Liver (tissue), 9 donors: Measurements from ENCODE around the gene ZNF664. TPM values are rescaled to one million over a fixed set of nuclear protein-coding genes. Genes with fewer than 3 reads are reported as not detected.

Experiments used
- DNase-seq: peaks from one replicate; pipeline ENCODE4 v3.0.0-alpha.2; 2017; ENCODE audit warnings: low spot score
- H3K27ac ChIP-seq, 2 donors: one replicate each; pipeline ENCODE4 v1.7.0; 2013; ENCODE audit warnings: inconsistent platforms in 2 of 2, low read length in 2 of 2, control low read depth in 1 of 2, low read depth in 1 of 2, mild to moderate bottlenecking in 1 of 2
- H3K27me3 ChIP-seq, 4 donors: one replicate each; pipeline versions ENCODE4 v1.6.1 to v1.7.0; 2013; ENCODE audit warnings: low read length in 3 of 4, inconsistent platforms in 1 of 4, mild to moderate bottlenecking in 1 of 4, moderate library complexity in 1 of 4; ENCODE audit not compliant: control insufficient read depth in 4 of 4, insufficient read depth in 4 of 4
- H3K36me3 ChIP-seq, 4 donors: one replicate each; pipeline versions ENCODE4 v1.6.1 to v1.7.0; 2013; ENCODE audit warnings: low read length in 3 of 4, mild to moderate bottlenecking in 3 of 4, low read depth in 1 of 4, moderate library complexity in 1 of 4; ENCODE audit not compliant: control insufficient read depth in 4 of 4, insufficient read depth in 3 of 4
- H3K4me1 ChIP-seq, 4 donors: one replicate each; pipeline versions ENCODE4 v1.6.1 to v1.7.0; 2013; ENCODE audit warnings: low read length in 3 of 4, mild to moderate bottlenecking in 3 of 4, moderate library complexity in 1 of 4; ENCODE audit not compliant: control insufficient read depth in 4 of 4, insufficient read depth in 4 of 4
- H3K4me3 ChIP-seq, 3 donors: one replicate each; pipeline versions ENCODE4 v1.6.1 to v1.7.0; 2013; ENCODE audit warnings: low read length in 3 of 3, control low read depth in 1 of 3, low read depth in 1 of 3, mild to moderate bottlenecking in 1 of 3
- H3K9ac ChIP-seq, 2 donors: one replicate each; pipeline ENCODE4 v1.7.0; 2013; ENCODE audit warnings: low read length in 2 of 2, mild to moderate bottlenecking in 2 of 2, moderate library complexity in 2 of 2, control low read depth in 1 of 2, low read depth in 1 of 2
- H3K9me3 ChIP-seq, 4 donors: one replicate each; pipeline versions ENCODE4 v1.6.1 to v1.7.0; 2013; ENCODE audit warnings: low read length in 3 of 4; ENCODE audit not compliant: control insufficient read depth in 4 of 4
- ATF3 ChIP-seq: IDR thresholded peaks from 2 replicates; pipeline ENCODE4 v1.6.1; 2016; ENCODE audit warnings: antibody characterized with exemption
- EGR1 ChIP-seq, 2 donors: IDR thresholded peaks; 2 replicates each; pipeline ENCODE4 v1.6.1; 2016 to 2018; ENCODE audit warnings: antibody characterized with exemption in 2 of 2, low read depth in 2 of 2
- FOXA1 ChIP-seq: IDR thresholded peaks from 2 replicates; pipeline ENCODE4 v1.6.1; 2016; ENCODE audit warnings: antibody characterized with exemption
- FOXA2 ChIP-seq: IDR thresholded peaks from 2 replicates; pipeline ENCODE4 v1.6.1; 2016; ENCODE audit warnings: antibody characterized with exemption
- GABPA ChIP-seq, 2 donors: IDR thresholded peaks in 1 of 2; conservative IDR thresholded peaks in 1 of 2; 2 replicates each; pipeline ENCODE4 v1.6.1; 2016; ENCODE audit warnings: antibody characterized with exemption in 2 of 2, mild to moderate bottlenecking in 1 of 2, moderate library complexity in 1 of 2
- HNF4A ChIP-seq, 2 donors: conservative IDR thresholded peaks; 2 replicates each; pipeline ENCODE4 v1.6.1; 2016; ENCODE audit warnings: antibody characterized with exemption in 2 of 2, mild to moderate bottlenecking in 2 of 2
- HNF4G ChIP-seq: IDR thresholded peaks from 2 replicates; pipeline ENCODE4 v1.6.1; 2016; ENCODE audit warnings: antibody characterized with exemption
- JUND ChIP-seq, 2 donors: IDR thresholded peaks; 2 replicates each; pipeline ENCODE4 v1.6.1; 2016; ENCODE audit warnings: antibody characterized with exemption in 2 of 2
- MAX ChIP-seq: IDR thresholded peaks from 2 replicates; pipeline ENCODE4 v1.6.1; 2016; ENCODE audit warnings: antibody characterized with exemption
- NR2F2 ChIP-seq: IDR thresholded peaks from 2 replicates; pipeline ENCODE4 v1.6.1; 2016; ENCODE audit warnings: antibody characterized with exemption
- RAD21 ChIP-seq, 2 donors: IDR thresholded peaks; 2 replicates each; pipeline ENCODE4 v1.6.1; 2016; ENCODE audit warnings: antibody characterized with exemption in 2 of 2, mild to moderate bottlenecking in 2 of 2
- RXRA ChIP-seq, 2 donors: IDR thresholded peaks; 2 replicates each; pipeline ENCODE4 v1.6.1; 2017 to 2018; ENCODE audit warnings: antibody characterized with exemption in 2 of 2, mild to moderate bottlenecking in 1 of 2
- SP1 ChIP-seq: IDR thresholded peaks from 2 replicates; pipeline ENCODE4 v1.6.1; 2018; ENCODE audit warnings: antibody characterized with exemption, mild to moderate bottlenecking
- TAF1 ChIP-seq: conservative IDR thresholded peaks from 2 replicates; pipeline ENCODE4 v1.6.1; 2016; ENCODE audit warnings: antibody characterized with exemption, mild to moderate bottlenecking
- YY1 ChIP-seq: IDR thresholded peaks from 2 replicates; pipeline ENCODE4 v1.6.1; 2016; ENCODE audit warnings: antibody characterized with exemption, mild to moderate bottlenecking
- ZBTB33 ChIP-seq: IDR thresholded peaks from 2 replicates; pipeline ENCODE4 v1.6.1; 2016; ENCODE audit warnings: antibody characterized with exemption
- WGBS: extraction: QIAGEN DNeasy Blood & Tissue Kit; methylation state at CpG from one replicate; pipeline ENCODE4 v1.1.7; 2013; 5-methylcytosine and 5-hydroxymethylcytosine counted together
- polyA plus RNA-seq, 2 donors: library from polyadenylated mRNA; stranded (reverse) in 1 of 2; unstranded in 1 of 2; fragments of 200-250 nt in 1 of 2; fragments of >200 nt in 1 of 2; fragmentation: Nextera tagmentation in 1 of 2; extraction: Ambion mirVana in 1 of 2; gene quantifications; one replicate each; pipeline versions ENCODE4 v1.2.1 to v1.2.3, GENCODE V29; 2013 to 2015
- total RNA-seq, 2 donors: library from RNA; depleted of rRNA; stranded (reverse); fragments of >200 nt; gene quantifications; one replicate each; pipeline ENCODE4 v1.2.3, GENCODE V29; 2014
- TF ChIP-seq, protein P1 (sequence below): IDR thresholded peaks from 2 replicates; pipeline ENCODE4 v1.6.1; 2016; ENCODE audit warnings: antibody characterized with exemption, mild to moderate bottlenecking
- TF ChIP-seq, protein P2 (sequence below): fragments of 150-350 bp; IDR thresholded peaks from 2 replicates; pipeline ENCODE4 v1.5.1; 2017; ENCODE audit warnings: improper control_type of control experiment, low read depth, low read length; ENCODE audit not compliant: missing input control
- donor health status: healthy.
- donor health status: healthy.
- donor health status: healthy.
- donor health status: healthy.
- donor health status: healthy.

The ZNF664 gene
- total and polyA plus RNA-seq, 4 donors = 7.2 to 40.3 (median 29.6) TPM

DNA sequence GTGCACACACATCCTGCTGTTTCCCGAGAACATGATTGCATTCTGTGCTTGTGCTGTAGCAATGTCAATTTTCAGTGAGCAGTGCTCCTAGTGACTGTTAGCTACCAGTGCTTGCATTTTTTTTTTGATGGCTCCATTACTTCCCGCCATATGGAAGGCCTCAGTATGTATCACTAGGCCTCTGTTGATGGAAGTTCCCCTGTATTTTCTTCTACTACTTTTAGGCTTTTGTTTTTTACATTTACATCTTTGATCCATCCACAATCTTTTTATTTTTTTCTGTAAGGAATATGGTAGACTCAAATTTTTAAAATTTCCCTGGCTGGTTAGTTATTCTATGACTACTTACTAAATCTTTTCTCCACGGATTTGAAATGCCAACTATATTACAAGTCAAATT, 49.1 kb downstream of the ZNF664 start:
- Histone ChIP-seq H3K9me3 (no peaks in the 10 kb centered on the region), H3K4me1 (peaks cover 0 to 10% (median 6%) of the 10 kb centered on the region in 4 donors), H3K27ac (no peak overlapping the region), H3K36me3 (no peaks in the 10 kb centered on the region), H3K27me3 (no peaks in the 10 kb centered on the region), H3K9ac (no peak overlapping the region), H3K4me3 (no peak overlapping the region)
- no peak for DNase-seq
- 95% methylated on average over 3 of the region's 3 CpGs for WGBS
- TF ChIP-seq YY1 = no peak
- TF ChIP-seq FOXA2 = no peak
- no peak for TF ChIP-seq HNF4A (conservative IDR thresholded peaks at IDR 0.05)
- no peak for TF ChIP-seq ZBTB33
- TF ChIP-seq TAF1 = no peak
- no peak for TF ChIP-seq FOXA1
- TF ChIP-seq SP1 = no peak
- TF ChIP-seq EGR1 (IDR thresholded peaks at IDR 0.05; ENCODE audit: low read depth in 2 of 2) = no peak
- no peak for TF ChIP-seq JUND (IDR thresholded peaks at IDR 0.05)
- TF ChIP-seq MAX = no peak
- TF ChIP-seq, protein P1, sequence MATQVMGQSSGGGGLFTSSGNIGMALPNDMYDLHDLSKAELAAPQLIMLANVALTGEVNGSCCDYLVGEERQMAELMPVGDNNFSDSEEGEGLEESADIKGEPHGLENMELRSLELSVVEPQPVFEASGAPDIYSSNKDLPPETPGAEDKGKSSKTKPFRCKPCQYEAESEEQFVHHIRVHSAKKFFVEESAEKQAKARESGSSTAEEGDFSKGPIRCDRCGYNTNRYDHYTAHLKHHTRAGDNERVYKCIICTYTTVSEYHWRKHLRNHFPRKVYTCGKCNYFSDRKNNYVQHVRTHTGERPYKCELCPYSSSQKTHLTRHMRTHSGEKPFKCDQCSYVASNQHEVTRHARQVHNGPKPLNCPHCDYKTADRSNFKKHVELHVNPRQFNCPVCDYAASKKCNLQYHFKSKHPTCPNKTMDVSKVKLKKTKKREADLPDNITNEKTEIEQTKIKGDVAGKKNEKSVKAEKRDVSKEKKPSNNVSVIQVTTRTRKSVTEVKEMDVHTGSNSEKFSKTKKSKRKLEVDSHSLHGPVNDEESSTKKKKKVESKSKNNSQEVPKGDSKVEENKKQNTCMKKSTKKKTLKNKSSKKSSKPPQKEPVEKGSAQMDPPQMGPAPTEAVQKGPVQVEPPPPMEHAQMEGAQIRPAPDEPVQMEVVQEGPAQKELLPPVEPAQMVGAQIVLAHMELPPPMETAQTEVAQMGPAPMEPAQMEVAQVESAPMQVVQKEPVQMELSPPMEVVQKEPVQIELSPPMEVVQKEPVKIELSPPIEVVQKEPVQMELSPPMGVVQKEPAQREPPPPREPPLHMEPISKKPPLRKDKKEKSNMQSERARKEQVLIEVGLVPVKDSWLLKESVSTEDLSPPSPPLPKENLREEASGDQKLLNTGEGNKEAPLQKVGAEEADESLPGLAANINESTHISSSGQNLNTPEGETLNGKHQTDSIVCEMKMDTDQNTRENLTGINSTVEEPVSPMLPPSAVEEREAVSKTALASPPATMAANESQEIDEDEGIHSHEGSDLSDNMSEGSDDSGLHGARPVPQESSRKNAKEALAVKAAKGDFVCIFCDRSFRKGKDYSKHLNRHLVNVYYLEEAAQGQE = no peak
- TF ChIP-seq NR2F2 = no peak
- no peak for TF ChIP-seq RAD21 (IDR thresholded peaks at IDR 0.05)
- no peak for TF ChIP-seq GABPA (IDR thresholded peaks at IDR 0.05 in 1 of 2, conservative IDR thresholded peaks at IDR 0.05 in 1 of 2)
- TF ChIP-seq, protein P2, sequence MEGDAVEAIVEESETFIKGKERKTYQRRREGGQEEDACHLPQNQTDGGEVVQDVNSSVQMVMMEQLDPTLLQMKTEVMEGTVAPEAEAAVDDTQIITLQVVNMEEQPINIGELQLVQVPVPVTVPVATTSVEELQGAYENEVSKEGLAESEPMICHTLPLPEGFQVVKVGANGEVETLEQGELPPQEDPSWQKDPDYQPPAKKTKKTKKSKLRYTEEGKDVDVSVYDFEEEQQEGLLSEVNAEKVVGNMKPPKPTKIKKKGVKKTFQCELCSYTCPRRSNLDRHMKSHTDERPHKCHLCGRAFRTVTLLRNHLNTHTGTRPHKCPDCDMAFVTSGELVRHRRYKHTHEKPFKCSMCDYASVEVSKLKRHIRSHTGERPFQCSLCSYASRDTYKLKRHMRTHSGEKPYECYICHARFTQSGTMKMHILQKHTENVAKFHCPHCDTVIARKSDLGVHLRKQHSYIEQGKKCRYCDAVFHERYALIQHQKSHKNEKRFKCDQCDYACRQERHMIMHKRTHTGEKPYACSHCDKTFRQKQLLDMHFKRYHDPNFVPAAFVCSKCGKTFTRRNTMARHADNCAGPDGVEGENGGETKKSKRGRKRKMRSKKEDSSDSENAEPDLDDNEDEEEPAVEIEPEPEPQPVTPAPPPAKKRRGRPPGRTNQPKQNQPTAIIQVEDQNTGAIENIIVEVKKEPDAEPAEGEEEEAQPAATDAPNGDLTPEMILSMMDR = no peak
- TF ChIP-seq HNF4G = no peak
- no peak for TF ChIP-seq ATF3
- no peak for TF ChIP-seq RXRA (IDR thresholded peaks at IDR 0.05)
